Subcutaneous adipose tissue (tissue), 4 donors: ENCODE data around the gene FAM193A. TPM values are rescaled to one million over a fixed set of nuclear protein-coding genes. Genes with fewer than 3 reads are reported as not detected.

ENCODE experiments used
- CTCF ChIP-seq: fragments of 450-650 bp; IDR thresholded peaks from one replicate; pipeline ENCODE4 v1.5.1; 2016; ENCODE audit warnings: low read depth, mild to moderate bottlenecking, control low read depth, antibody characterized with exemption, moderate library complexity
- total RNA-seq, 4 donors: library from RNA; depleted of rRNA; stranded (reverse); fragments of >200 nt; gene quantifications; one replicate each; pipeline ENCODE4 v1.1.0, GENCODE V29; 2016

Gene FAM193A
- total RNA-seq, 4 donors from 2014 or later: 16.5 to 39.2 (median 24.0) TPM

DNA sequence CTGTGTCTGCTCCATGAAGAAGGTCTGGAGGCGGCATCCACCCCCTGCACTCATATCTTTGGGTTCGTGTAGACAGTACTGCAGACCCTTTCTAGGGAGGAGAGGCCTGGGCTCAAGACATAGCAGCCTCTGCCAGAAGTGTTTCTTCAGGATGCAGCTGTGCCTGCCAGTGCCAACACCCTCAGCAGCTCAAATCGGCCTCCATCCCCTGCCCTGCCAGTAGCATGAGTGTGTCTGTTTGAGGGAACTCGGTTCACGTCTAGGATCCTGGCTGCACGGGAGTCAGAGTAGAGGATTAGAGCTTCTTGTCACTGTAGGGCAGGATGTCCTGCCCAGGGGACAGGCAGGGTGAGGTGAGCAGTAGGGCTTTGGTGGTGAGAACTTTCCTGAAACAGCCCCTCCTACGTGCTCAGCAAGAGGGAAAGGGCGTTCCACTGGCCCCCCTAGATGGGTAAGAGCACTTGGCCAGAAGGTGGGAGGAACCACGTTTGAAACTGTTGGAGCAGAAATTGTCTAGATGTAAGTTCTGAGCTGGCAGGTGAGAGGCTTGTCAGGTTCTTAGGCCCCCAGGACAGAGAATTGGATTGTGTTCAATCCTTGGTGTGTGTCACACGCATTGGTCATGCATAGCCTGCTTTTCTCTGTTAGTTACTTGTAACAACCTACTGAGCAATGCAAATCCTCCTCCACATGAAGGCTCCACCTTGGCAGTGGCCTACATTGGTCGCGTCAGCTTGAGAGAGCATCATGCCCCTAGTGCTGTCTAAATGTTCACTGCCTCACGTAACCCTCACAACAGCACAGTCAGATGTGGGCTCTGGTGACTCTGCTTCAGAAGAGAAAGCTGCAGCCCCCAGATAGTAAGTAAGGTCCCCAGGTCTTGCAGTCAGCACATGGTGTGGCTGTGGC lies 25.8 kb upstream of the FAM193A start:
- no peak for TF ChIP-seq CTCF

- no peak for TF ChIP-seq CTCF
Observed at GRCh38 chr4:2511645-2512131, 24.8 kb upstream of the FAM193A start.

DNA sequence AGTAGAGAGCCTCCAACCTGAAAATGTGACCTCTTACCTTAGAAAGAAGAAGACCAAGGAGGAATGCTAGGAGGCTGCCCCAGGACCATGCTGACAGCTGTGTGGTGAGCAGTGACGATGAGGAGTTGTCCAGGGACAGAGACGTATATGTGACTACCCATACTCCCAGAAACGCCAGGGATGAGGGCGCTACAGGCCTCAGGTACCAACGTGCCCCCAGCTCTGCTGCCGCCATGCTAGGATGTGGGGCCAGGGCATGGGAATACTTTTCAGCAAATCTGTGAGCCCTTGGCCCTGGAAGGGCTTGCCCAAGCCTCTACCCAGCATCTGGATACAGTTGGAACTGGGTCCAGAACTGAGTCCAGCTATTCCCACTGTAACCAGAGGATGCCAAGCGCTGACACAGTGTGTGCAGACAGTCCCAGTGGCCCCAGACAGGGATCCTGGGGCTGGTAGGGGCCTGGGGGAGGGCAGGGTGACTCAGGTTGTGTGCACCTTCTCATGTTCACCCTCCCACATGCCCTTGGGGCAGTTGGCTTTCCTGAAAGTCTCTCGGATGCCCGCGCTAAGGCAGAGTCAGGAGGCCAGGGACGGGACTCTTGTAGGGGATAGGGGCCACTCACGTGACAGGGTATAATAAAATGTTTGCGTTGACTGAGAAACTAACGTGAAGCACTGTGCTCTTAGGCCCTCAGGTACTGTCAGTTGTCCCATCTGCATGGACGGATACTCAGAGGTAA lies 23.9 kb upstream of the FAM193A start:
- no peak for TF ChIP-seq CTCF

GRCh38 chr4:2515830-2516550 lies 20.5 kb upstream of the FAM193A start:
- TF ChIP-seq CTCF: no peak

DNA sequence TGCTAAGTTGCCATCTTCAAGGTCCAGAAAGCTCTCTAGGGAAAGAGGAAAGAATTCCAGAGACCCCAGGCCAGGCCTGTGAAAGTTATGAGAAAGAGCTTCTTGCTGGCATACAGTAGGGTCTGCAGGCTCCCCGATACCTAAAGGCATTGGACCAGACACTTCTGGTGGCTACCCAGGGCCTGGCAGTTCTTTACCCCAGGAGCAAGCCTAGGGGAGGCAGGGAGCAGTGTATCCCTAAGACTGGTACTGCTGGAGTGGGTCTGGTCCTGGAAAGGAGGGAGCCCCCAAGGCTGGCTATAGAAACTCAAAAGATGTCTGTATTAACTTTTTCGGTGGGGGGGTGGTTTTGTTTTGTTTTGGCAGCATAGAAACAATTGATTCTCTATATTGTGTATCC lies 19.8 kb upstream of the FAM193A start:
- no peak for TF ChIP-seq CTCF

DNA sequence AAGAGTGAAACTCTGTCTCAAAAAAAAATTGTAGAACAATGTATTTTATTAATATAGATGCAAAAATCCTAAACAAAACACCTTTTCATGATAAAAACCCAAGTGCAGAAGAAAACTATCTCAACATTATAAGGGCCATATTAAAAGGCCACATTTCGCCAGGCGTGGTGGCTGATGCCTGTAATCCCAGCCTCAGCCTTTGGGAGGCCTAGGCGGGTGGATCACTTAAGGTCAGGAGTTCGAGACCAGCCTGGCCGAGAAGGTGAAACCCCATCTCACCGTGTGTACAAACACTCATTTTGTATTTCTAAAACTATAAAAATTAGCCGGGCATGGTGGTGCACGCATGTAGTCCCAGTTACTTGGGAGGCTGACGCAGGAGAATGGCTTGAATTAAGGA lies 9.9 kb upstream of the FAM193A start:
- no peak for TF ChIP-seq CTCF
